C4-2B (cell line): Measurements from ENCODE around the gene EIF4A2.

ENCODE experiments used
- H3K27ac ChIP-seq: fragments of 450-650 bp; 2 replicates; pipeline ENCODE4 v1.5.1; 2017
- ZFX ChIP-seq: fragments of 450-650 bp; IDR thresholded peaks from 2 replicates; pipeline ENCODE4 v1.6.1; 2017
- TF ChIP-seq, protein P1 (sequence below): fragments of 450-650 bp; conservative IDR thresholded peaks from 2 replicates; pipeline ENCODE4 v1.5.1; 2017; ENCODE audit warnings: mild to moderate bottlenecking

The EIF4A2 gene

DNA sequence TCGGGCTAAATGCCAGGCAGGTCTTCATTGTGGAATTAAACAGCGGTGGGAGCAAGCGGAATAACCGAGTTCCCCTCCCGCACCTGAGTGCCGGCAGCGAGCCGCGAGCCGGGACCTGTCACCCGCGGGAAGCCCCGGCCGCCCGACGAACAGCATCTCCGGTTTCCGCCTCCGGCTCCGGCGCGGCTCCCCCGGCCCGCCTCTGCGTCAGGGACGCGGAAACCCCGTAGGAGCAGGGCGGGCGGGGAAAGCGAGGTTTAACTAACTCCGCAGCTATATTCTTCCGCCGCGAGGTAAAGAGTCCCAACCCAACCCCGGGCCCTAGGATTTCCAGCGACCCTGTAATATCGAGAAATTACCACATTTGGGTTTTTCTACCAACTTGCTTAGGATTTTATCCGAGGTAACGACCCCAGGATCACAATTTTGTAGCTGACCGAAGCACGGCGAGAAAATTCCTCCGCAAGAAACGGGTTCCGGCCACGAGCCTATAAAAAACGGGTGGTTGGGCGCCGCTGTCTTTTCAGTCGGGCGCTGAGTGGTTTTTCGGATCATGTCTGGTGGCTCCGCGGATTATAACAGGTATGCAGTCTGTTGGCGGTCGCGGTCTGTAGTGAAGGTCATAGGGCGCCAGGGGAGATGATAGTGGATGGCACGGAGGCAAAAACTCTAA, at the start of gene EIF4A2:
TSS of gene EIF4A2 (plus strand) at position 520 of the 673 bp plus-strand sequence. CDS start at position 554, 34 bp downstream.
- TF ChIP-seq ZFX, result no peak
- peak within 1 kb of the TSS; percentile 99 for H3K27ac ChIP-seq

DNA sequence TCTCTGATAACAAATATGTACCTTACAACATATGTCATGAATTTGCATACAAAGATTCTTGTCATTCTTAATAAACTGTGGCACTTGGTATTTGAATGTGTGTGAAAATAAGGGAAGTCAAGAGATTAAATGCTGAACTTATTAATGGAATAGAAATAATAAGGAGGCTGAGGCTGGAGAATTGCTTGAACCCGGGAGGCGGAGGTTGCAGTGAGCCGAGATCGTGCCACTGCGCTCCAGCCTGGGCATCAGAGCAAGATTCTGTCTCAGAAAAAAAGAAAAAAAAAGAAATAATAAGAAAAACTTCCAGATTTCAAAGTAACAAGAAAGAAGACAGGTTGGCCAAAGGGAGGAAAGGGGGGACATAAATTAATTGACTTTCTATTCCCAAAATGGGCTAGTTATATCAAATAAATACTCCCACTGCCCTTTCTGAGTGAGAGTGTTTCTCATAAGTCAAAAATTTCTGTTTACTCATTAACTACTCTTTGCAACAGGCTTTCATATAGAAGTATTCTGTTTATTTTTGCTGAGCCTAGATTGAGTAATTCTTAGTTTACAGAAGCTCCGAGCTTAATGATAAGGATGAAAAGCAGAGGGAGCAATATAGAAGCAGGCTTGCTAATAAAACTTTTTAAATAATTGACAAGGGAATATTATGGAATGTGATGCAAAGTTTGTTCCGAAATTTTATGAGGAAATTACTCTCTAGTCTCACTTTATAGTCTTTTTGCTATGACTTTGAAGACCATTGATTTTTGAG, 40.6 kb upstream of the EIF4A2 start:
- H3K27ac ChIP-seq, result peak overlapping the region; percentile 24; the same call in 1 of the 2 replicates
- TF ChIP-seq, protein P1, sequence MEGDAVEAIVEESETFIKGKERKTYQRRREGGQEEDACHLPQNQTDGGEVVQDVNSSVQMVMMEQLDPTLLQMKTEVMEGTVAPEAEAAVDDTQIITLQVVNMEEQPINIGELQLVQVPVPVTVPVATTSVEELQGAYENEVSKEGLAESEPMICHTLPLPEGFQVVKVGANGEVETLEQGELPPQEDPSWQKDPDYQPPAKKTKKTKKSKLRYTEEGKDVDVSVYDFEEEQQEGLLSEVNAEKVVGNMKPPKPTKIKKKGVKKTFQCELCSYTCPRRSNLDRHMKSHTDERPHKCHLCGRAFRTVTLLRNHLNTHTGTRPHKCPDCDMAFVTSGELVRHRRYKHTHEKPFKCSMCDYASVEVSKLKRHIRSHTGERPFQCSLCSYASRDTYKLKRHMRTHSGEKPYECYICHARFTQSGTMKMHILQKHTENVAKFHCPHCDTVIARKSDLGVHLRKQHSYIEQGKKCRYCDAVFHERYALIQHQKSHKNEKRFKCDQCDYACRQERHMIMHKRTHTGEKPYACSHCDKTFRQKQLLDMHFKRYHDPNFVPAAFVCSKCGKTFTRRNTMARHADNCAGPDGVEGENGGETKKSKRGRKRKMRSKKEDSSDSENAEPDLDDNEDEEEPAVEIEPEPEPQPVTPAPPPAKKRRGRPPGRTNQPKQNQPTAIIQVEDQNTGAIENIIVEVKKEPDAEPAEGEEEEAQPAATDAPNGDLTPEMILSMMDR, result no peak
- TF ChIP-seq ZFX, result no peak

DNA sequence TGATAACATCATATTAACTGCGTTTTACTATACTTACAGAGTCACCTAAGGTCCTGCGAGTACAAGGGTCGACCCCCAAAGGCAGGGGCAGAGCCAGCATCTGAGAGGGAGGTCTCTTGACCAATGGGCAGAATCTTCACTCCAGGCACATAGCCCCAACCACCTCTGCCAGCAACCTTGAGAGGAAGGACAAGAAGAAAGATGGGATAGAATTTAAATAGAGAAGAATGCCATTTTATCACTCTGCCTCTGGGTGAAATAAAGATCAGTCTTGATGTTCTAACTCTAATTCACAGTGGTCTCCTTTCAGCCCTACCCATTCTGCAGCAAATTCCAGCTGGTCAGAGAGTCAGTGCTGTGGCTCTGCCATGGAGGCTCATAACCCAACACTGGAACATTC, 39.7 kb upstream of the EIF4A2 start:
- H3K27ac ChIP-seq, result peak overlapping the region; percentile 25
- TF ChIP-seq, protein P1, result no peak
- TF ChIP-seq ZFX, result no peak

DNA sequence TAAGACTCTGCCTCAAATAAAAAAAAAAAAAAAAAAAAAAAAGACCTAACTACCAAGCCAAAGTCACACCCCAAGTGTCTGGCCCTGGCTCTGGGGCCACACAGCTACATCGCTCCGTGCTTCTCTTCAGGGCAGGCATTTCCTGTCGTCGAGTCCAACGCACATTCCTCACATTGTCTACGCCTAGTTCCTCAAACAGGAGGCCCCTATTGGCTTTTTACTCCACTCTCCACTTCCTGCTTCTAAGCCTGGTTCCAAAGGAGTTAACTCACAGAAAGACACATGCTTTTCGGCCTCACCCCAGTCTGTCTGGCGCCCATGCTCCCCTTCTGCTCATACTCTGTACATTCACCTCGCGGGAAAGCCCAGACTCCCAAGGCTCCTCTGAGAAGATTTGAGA, 37.4 kb upstream of the EIF4A2 start:
- no peak for TF ChIP-seq ZFX
- TF ChIP-seq, protein P1, result no peak
- no peak overlapping the region for H3K27ac ChIP-seq

- no peak overlapping the region for H3K27ac ChIP-seq
- no peak for TF ChIP-seq ZFX
- TF ChIP-seq, protein P1, result no peak
Measured at GRCh38 chr3:186750316-186750715, 33.1 kb upstream of the EIF4A2 start.

DNA sequence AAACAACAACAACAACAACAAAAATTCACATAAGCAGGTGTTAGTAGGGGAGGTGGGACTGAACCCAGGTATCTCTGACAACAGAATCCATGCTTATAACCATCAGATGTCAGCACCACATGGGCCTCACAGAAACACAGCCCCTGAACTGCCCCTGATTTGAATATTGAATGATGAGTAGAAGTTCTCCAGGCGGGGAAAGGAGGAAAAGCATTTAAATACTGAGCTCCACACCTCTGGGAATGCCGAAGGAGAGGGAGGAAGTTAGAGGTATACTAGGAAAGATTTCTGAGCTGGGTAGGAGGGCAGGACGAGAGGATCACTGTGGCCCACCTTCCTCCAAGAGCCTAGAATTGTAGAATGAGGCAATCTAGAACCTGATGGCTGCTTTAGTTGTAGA, 31.9 kb upstream of the EIF4A2 start:
- H3K27ac ChIP-seq, result no peak overlapping the region
- TF ChIP-seq, protein P1, result no peak
- no peak for TF ChIP-seq ZFX

DNA sequence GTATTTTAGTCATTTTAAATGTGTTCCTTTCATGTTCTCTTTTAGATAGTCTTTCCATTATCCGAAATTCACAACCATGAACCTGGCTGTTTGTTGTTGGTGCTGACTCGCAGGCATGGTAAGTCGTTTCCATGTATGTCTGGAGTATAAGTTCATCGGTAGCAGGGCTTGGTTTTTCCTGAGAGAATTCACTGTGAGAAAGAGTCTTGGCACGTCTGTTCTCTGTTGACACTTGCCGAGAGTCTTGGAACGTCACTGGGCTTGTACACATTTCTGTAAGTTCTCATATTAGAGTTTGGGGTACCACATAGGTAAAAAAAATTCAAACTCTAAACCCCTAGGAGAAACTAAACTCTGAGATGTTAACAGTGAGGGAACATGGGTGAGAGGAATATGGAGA, 29.4 kb upstream of the EIF4A2 start:
- no peak for TF ChIP-seq ZFX
- TF ChIP-seq, protein P1, result no peak
- H3K27ac ChIP-seq, result no peak overlapping the region
